HG03135 (cell line): Measurements from ENCODE around the gene TP53INP2.
"Not testable (repeated sequence)": the region's sequence is repeated elsewhere in the genome, so short reads cannot be mapped to it uniquely, and the experiment has no call there.

Experiments
- ATAC-seq: cut with Tn5 transposase; IDR thresholded peaks from one replicate; pipeline ENCODE4 v1.9.1; 2021; ENCODE audit warnings: mild to moderate bottlenecking, moderate library complexity; ENCODE audit not compliant: unreplicated experiment

The TP53INP2 gene

DNA sequence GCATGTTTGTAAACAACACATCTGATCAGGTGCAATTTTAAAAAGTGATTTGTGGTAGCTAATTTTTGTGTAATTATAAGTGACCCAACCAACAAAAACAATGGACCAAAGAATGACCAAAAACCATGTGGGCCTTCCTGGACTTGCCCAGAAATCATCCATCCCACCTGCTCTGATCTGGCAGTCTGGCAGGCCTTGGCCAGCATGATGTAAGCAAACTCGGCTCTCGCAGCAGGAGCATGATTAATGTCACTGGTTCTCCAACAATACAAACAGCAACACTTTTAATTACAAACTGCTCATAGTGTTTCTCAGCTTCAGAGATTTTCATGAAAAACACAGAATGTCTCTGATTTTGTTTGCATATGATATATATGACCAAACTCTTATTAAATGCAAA, 16.1 kb downstream of the TP53INP2 start:
- no peak for ATAC-seq

DNA sequence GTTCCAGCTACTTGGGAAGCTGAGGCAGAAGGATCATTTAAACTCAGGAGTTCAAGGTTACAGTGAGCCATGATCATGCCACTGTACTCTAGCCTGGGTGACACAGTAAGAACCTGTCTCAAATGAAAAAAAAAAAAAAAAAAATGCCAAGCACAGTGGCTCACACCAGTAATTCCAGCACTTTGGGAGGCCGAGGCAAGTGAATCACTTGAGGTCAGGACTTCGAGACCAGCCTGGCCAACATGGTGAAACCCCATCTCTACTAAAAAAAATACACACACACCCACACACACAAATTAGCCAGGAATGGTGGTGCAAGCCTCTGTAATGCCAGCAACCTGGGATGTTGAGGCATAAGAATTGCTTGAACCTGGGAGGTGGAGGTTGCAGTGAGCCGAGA, 18.4 kb downstream of the TP53INP2 start:
- not testable (repeated sequence) for ATAC-seq

DNA sequence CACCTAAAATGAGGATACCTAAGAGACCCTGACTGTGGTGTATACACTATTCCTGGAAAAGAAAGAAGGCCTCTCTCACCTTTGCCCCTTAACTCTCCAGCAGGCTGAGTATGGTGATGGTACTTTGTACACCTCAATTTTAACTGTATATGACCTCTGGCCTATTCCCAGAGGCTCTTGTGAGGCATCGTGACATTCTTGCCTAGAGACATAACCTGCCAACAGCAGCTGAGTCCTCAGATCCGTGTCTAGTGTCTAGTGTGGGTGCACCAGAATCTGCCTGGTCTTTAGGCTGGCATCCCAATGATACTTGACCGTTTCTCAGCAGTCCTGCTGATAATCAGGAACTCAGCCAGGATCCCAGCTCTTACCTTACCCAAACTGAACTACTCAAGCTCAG, 20.0 kb downstream of the TP53INP2 start:
- ATAC-seq: no peak

DNA sequence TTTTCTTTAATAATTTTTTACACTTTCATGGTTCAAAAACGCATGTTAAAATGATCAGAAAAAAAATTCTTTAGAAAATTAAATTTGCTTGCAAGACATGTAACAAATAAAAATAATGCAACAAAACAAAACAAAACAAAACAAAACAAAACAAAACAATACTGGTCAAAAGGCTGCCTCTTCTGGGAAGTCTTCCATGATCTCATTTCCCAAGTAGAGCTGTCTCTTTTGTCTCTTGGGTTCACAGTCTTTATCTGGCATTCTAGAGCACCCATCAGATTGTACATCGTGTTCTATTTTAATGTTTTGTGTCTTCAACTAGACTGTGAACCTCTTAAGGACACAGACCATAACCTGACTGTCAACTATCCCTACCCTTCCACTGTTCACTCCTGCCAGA, 25.3 kb downstream of the TP53INP2 start:
- no peak for ATAC-seq

DNA sequence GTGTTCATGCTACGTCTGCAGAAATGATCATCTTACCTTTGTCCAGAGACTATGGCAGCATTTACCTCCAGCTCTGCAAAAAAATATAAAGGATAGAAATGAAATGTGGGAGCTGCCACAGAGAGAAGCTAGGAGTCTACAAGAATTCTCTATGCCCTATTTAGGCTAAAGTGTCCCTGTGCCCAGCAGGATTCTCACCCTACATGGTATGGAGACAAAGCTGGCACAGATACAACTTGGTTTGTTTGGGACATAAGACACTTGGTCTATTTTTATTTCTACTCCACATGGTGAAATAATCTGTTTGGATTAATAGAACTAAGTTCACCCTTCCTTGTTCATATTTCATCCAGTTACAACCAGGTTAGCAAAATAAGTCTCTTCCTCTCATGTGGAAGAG, 28.4 kb downstream of the TP53INP2 start:
- no peak for ATAC-seq

DNA sequence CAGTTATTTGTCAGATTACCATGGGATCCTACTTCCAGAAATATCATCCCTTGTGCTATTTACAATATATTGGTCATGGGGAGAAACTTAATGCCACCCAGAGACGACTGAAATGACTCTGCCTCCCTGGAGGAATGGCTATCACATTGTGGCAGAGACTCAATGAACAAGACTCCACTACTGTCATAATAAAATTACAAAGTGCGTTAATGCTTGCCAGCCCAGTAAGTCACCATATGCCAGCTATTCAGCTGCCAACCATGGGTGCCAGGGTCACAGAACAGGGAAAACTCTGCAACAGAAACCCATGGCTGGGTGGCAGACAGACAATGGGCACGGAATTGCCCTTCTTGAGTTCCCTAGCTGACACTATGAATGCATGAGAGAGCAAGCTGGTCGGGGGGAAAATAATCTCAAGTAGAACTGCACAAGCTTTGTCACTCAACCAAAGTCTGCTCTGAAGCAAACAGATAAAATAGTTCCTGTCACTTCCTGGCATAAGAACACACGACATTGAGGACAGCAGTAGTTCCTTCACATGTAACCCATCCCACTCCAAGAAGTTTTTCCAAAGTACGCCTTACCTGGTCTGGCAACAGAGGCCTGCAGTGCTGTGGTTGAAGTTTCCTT, 32.1 kb downstream of the TP53INP2 start:
- no peak for ATAC-seq

DNA sequence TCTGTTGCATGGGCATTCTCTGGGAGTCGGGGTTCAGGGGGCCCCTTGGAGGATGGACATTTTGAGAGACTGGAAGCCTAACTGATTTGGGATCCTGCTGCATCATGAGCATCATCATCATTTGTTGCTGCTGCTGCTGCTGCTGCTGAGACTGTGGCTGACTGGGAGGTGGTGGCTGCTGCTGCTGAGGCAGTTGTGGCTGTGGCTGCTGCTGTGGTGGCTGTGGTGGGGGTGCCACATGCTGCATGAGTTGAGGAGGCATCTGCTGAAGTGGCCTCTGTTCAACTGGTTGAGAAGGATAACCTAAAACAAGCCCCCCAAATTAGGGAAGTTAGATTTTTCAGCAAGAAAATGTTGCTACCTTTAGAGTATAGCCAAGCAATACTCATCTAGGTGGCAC, 38.9 kb downstream of the TP53INP2 start:
- ATAC-seq: no peak

DNA sequence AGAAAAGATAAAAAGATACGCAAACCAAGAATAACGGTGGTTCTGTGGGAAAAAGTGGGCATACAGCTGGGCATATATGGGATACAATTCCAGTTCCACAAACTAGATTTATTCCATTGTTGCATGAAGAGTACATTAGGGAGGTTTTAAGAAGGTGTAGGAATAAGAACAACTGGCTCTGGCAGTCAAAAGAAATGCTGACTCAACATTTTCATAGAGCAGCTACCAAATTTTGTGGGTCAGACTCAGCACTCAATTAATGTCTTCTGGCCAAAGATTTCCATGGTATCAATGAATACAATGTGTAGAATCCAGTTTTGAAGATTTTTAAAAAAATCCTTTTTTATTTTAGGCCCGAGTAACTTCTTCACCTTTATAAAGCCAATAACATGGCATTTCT, 40.2 kb downstream of the TP53INP2 start:
- ATAC-seq: no peak

DNA sequence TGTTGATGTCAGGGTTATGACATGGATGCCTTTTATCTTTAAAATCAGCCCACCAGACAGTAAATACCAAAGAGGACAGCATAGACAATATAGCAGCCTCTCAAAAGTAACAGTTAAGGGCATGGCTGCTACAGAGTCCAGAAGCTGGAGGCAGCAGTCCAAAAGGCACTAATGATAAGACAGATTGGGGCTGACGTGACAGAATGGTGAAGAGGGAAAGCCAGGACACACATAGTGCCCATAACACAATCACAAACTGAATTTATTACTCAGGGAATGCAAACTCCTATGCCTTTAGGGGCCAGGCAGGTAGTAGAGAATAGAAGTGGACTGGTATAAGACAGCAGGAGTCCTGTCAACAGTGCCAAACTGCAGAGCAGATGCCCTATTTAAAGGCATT, 40.7 kb downstream of the TP53INP2 start:
- ATAC-seq: no peak

DNA sequence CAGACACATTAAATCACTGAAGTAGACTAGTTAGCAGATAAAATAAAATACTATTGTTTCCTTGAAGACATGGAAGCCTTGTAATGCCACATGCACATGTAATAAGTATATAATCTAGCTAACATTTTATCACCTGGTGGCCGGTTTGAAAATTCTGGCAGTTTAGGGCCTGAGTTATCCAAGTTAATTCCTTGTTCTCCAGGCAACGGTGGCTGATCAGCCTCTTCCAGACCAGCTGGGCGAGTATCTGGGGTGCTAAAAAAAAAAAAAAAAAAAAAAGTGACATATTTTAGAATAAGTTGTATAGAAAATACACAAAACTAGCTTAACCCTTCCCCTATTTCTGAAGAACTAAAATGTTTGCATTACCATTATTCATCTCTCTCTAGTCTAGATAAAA, 42.5 kb downstream of the TP53INP2 start:
- no peak for ATAC-seq

DNA sequence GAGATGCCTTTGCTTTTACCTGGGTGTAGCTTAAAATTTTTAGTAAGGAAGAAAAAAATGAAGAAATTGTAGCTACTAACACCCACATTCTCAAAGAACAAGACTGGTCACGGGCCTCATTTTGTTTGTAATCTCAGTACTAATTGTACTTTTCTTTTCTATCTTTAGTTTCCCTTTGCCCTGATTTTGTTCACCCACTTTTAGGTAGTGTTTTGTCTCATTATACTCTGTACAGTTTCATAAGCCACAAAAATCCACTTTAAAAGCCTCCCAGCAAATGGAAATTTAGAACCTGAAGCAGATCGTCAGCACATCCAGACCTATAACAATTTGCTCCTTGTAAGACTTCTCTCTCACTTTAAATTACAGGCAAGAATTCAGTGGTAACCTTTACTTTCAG, 43.3 kb downstream of the TP53INP2 start:
- ATAC-seq: no peak

DNA sequence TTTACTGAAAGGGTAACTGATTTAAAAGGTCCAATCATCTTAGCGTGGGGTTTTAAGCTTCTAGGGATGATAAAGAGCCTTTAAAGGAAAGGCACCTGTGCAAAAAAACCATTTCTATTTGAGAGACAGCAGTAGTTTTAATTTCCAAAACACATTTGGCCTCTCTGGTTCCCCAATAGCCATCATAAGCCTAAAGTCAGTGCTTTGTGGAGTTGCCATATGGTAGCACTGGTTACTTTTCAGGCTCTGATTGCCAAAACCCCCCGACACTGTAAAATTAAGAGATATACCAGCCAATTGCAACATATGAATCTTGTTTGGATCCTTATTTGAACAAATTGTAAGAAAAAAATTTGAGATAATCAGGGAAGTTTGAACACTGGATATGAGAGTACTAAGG, 44.6 kb downstream of the TP53INP2 start:
- ATAC-seq: no peak

DNA sequence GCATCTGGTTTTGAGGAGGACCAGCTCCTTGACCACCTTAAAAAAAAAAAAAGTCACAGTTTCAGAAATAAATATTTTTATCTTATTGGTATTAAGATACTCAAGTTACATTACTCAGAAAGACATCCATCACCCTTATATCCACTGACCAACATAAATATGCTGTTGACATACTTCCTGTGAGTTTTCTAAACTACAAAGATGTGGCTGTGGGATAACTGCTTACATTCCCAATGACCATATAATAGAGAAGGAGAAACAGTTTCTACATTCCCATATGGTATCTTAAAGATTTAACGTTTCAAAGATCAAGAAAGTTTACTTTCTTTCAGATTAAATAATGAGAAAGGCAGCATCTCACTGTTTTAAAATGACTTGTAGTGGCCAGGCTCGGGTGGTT, 46.3 kb downstream of the TP53INP2 start:
- no peak for ATAC-seq

DNA sequence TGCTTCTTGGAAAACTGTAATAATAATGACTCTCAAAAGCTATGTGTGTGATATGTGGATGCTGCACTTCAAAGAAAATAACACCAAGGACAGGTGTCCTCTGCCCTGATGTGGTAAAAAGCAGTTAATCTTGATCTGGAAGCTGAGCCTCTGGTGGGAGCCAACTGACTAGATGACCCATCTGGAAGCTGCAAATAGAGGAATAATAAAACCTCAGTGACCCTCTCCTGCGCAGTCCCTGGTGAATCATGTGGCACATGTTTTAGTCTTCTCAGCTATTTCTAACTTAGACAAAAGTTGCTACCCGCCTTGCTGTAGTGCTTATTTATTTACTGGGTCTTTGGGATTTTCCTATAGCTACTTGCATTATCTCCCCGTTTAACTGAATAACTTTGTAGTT, 47.3 kb downstream of the TP53INP2 start:
- ATAC-seq: no peak

DNA sequence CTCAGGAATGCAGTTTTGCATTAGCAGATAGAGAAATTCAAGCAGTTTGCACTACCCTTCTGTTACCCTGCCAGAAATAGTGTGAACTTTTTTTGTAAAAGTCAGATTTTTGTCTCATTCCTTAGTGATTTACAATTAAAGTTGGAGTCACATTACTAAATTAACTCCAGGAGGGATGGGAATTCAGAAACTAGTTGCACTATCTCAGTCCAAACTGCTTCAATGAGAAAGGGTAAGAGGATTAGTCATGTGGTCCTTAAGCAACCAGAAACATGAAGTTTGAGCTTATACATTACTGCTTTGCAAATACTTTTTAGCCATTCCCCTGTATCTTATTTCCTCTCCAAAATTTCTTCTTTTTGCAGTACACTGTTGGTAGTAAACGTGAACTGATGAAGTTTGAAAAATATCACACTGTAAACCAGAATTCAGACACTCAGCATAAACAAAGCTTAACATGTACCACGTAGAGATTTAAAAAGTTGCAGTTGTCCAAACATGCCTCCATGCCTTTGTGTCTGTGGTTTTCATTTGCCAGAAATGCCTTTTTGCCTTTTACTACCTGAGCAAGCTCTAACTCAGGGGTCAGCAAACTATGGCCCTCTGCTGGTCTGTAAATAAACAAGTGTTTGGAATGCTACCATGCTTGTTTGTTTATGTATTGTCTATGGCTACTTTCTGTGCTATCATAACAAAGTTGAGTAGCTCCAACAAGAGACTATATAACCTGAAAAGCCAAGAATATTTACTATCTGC, 49.7 kb downstream of the TP53INP2 start:
- ATAC-seq: no peak

DNA sequence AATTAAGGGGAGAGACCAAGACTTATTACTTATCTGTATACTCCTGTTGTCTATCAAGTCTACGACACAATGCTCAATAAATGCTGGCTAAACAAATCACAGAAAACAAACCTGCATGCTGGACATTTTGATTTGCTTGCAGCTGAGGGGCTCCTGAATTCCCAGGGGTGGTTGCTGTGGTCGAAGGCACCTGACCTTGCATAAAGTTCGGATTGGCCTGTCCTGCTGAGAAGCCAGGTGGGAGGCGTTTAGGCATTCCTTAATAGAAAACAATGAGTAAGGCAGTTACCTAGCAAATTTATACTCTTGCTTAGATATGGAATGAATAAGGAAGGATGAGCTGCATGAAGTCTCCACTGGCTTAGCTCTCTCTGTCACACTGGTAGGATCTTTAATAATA, 50.5 kb downstream of the TP53INP2 start:
- no peak for ATAC-seq

DNA sequence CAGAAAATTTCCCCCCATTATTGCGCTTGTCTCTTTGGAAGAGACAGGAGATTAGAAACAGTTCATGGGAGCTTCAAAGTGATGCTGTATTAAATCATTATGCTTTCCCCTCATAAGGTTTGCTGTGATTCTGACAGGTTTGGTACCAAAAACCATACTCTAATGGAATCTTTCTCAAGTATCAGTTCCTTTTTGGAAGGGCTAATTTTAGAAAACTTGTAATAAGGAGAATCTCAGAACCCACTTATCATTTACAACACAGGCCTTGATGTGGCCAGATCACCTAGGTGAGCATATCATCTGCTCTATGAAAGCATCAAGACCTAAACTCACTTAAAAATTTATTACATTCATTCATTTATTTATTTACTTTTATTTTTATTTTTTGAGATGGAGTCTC, 51.2 kb downstream of the TP53INP2 start:
- ATAC-seq: no peak

DNA sequence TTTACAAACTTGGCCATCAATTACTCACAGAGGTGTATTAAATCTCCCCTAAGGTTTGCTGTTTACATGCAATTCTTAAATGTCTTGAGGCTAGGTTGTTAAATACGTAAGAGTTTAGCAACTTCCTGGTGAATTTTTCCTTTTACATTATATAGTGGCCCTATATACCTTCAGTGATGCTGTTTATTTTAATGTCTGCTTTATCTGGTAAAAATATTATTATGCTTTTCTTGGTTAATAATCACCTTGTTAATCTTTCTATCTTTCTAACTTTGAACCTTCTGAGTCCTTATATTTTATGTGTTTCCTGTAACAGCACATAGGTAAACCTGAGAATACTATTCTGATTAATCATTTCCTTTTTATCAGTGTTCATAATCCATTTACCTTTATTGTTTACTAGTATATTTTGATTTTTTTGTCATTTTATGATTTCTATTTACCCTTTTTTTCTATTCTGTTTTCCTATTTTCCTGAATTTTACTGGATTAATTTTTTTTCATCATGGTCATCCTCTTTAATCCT, 57.9 kb downstream of the TP53INP2 start:
- no peak for ATAC-seq
